Loucy (cell line): ENCODE results near the gene DUSP28.

Experiments
- EZH2phosphoT487 ChIP-seq: fragments of 200-600 bp; IDR thresholded peaks from 2 replicates; pipeline ENCODE4 v1.6.1; 2018; ENCODE audit warnings: antibody characterized with exemption, mild to moderate bottlenecking, moderate library complexity, borderline replicate concordance
- TF ChIP-seq, protein P1 (sequence below): fragments of 200-600 bp; sonication (generic); conservative IDR thresholded peaks from 2 replicates; pipeline ENCODE4 v1.5.1; 2014; ENCODE audit warnings: mild to moderate bottlenecking, antibody characterized with exemption, low read length

DNA sequence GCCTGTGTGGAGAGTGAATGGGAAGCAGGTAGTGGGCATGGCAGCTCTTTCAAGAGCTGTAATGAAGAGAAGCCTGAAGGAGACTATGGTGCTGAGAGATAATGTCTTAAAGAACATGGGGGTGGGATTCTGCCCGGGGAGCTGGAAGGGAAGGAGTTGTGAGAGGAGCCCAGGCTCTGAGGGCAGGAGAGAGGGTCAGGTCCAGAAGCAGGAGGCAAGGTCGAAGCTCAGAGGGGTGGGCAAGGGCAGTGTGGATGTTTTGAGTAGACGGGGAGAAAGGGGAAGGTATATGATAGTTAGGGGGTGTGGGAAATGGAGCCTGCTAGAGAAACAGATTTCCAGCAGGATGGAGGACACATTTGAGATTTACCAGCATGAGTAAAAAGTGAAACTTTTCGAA is 28.5 kb downstream of the DUSP28 start:
- TF ChIP-seq, protein P1, sequence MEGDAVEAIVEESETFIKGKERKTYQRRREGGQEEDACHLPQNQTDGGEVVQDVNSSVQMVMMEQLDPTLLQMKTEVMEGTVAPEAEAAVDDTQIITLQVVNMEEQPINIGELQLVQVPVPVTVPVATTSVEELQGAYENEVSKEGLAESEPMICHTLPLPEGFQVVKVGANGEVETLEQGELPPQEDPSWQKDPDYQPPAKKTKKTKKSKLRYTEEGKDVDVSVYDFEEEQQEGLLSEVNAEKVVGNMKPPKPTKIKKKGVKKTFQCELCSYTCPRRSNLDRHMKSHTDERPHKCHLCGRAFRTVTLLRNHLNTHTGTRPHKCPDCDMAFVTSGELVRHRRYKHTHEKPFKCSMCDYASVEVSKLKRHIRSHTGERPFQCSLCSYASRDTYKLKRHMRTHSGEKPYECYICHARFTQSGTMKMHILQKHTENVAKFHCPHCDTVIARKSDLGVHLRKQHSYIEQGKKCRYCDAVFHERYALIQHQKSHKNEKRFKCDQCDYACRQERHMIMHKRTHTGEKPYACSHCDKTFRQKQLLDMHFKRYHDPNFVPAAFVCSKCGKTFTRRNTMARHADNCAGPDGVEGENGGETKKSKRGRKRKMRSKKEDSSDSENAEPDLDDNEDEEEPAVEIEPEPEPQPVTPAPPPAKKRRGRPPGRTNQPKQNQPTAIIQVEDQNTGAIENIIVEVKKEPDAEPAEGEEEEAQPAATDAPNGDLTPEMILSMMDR, result no peak
- TF ChIP-seq EZH2phosphoT487, result no peak
